ENCODE data around the gene ARL14.
A peak's percentile ranks its signal among the peaks of the same experiment; 100 is the strongest.

Gene ARL14

DNA sequence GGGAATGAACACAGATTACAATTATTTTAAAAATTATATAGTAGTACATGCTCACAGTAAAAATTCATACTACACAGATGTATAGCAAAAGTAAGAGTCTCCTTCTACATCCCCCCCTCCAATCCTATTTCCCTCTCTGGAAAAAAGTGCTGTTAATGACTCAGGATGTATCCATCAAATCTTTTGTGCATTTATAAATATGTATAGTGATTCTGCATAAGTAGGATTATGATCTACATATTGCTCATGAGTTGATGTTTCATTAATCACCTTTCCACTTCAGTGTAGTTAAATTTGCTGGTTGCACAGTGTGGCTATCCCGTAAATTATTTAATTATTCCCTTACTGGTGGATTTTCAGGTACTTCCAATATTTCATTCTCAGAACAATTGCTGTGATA is 25.3 kb downstream of the ARL14 start:
- Histone ChIP-seq H3K79me2 (ENCODE audit: insufficient read depth, low read length) (no peaks in the 10 kb centered on the region), H4K20me1 (ENCODE audit: insufficient read depth, low read length) (no peaks in the 10 kb centered on the region), H3K9ac (ENCODE audit: low read depth, low read length) (no peak overlapping the region), H3K4me3 (ENCODE audit: low read depth in 1 of 2, low read length in 2 of 2) (no peak overlapping the region), H3K9me3 (ENCODE audit: insufficient read depth, low read length, severe bottlenecking) (no peaks in the 10 kb centered on the region), H3K27ac (ENCODE audit: low read length) (no peak overlapping the region), H3K27me3 (ENCODE audit: insufficient read depth, low read length, poor library complexity) (no peaks in the 10 kb centered on the region), H3K36me3 (ENCODE audit: insufficient read depth, low read length) (no peaks in the 10 kb centered on the region), H2AFZ (ENCODE audit: low read depth, low read length) (no peak overlapping the region), H3K4me1 (ENCODE audit: insufficient read depth, low read length) (no peaks in the 10 kb centered on the region), H3K4me2 (ENCODE audit: insufficient read depth, low read length) (no peak overlapping the region)
- TF ChIP-seq, protein P1, sequence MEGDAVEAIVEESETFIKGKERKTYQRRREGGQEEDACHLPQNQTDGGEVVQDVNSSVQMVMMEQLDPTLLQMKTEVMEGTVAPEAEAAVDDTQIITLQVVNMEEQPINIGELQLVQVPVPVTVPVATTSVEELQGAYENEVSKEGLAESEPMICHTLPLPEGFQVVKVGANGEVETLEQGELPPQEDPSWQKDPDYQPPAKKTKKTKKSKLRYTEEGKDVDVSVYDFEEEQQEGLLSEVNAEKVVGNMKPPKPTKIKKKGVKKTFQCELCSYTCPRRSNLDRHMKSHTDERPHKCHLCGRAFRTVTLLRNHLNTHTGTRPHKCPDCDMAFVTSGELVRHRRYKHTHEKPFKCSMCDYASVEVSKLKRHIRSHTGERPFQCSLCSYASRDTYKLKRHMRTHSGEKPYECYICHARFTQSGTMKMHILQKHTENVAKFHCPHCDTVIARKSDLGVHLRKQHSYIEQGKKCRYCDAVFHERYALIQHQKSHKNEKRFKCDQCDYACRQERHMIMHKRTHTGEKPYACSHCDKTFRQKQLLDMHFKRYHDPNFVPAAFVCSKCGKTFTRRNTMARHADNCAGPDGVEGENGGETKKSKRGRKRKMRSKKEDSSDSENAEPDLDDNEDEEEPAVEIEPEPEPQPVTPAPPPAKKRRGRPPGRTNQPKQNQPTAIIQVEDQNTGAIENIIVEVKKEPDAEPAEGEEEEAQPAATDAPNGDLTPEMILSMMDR (IDR thresholded peaks at IDR 0.05; ENCODE audit: borderline replicate concordance, extremely low read depth, low read length, poor library complexity, severe bottlenecking) = no peak
- no peak for TF ChIP-seq EZH2 (IDR thresholded peaks at IDR 0.05; ENCODE audit: borderline replicate concordance, low read depth, low read length, severe bottlenecking)
- DNase-seq (no peak), ATAC-seq (ENCODE audit: insufficient read depth, low read depth) (no peak)

DNA sequence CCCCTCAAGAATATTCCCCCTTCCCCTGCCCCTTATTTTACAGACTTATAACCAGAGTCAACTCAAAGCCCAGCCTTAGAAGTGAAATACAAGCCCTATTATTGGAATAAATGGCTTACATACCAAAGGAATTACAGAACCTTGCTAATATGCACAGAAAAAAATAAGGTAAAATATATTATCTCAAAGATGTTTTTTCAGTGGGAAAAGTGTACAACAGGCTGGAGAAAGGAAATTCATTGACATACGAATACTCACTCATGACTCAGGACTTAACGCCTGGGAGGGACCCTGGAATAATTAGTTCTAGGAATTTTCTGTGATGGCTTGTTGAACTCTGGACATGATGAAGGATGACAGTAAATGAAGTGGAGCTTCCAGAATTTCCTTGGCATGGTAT is 27.0 kb downstream of the ARL14 start:
- no peak overlapping the region for H3K4me3 ChIP-seq (ENCODE audit: low read depth in 1 of 2, low read length in 2 of 2)
- ATAC-seq (ENCODE audit: insufficient read depth, low read depth) (no peak), DNase-seq (no peak)
- H2AFZ ChIP-seq (ENCODE audit: low read depth, low read length) = no peak overlapping the region
- TF ChIP-seq, protein P1 (IDR thresholded peaks at IDR 0.05; ENCODE audit: borderline replicate concordance, extremely low read depth, low read length, poor library complexity, severe bottlenecking) = no peak
- TF ChIP-seq EZH2 (IDR thresholded peaks at IDR 0.05; ENCODE audit: borderline replicate concordance, low read depth, low read length, severe bottlenecking) = no peak
- no peaks in the 10 kb centered on the region for H4K20me1 ChIP-seq (ENCODE audit: insufficient read depth, low read length)
- no peaks in the 10 kb centered on the region for H3K27me3 ChIP-seq (ENCODE audit: insufficient read depth, low read length, poor library complexity)
- no peak overlapping the region for H3K9ac ChIP-seq (ENCODE audit: low read depth, low read length)
- no peaks in the 10 kb centered on the region for H3K36me3 ChIP-seq (ENCODE audit: insufficient read depth, low read length)
- H3K4me1 ChIP-seq (ENCODE audit: insufficient read depth, low read length) = no peaks in the 10 kb centered on the region
- H3K4me2 ChIP-seq (ENCODE audit: insufficient read depth, low read length) = no peak overlapping the region
- H3K9me3 ChIP-seq (ENCODE audit: insufficient read depth, low read length, severe bottlenecking) = no peaks in the 10 kb centered on the region
- H3K79me2 ChIP-seq (ENCODE audit: insufficient read depth, low read length) = no peaks in the 10 kb centered on the region
- H3K27ac ChIP-seq (ENCODE audit: low read length) = no peak overlapping the region

DNA sequence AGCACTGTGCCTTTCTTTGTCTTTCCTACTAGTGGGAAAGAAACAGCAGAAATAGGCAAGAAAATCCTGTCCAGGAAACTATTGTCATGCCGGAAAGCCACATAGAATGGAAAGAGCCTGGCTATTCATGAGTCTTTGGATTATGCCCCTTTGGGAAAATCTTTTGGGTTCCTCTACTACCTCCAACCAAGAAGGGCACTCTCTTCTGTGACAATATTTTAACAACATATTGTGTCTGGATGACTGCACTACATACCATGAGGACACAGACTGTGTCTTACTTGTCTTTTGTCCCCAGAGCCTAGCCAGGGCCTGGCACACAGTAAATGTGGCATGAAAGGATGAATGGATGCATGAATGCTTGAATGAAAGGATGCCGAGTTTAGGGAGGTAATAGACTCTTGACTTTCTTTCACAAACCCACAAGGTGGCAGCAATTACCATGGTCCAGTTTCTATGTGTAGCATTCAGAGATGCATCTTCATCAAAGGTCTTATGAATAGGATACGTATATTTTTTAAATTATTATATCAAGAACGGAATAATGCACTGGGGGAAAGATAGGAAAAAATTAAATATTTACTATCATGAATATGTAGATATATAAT is 30.3 kb downstream of the ARL14 start:
- no peaks in the 10 kb centered on the region for H3K79me2 ChIP-seq (ENCODE audit: insufficient read depth, low read length)
- TF ChIP-seq, protein P1 (IDR thresholded peaks at IDR 0.05; ENCODE audit: borderline replicate concordance, extremely low read depth, low read length, poor library complexity, severe bottlenecking) = peak; percentile 72
- TF ChIP-seq EZH2 (IDR thresholded peaks at IDR 0.05; ENCODE audit: borderline replicate concordance, low read depth, low read length, severe bottlenecking) = no peak
- H3K9ac ChIP-seq (ENCODE audit: low read depth, low read length) = no peak overlapping the region
- peak; percentile 52 for DNase-seq
- no peak overlapping the region for H3K4me3 ChIP-seq (ENCODE audit: low read depth in 1 of 2, low read length in 2 of 2)
- no peak overlapping the region for H3K27ac ChIP-seq (ENCODE audit: low read length)
- peak; percentile 94 for ATAC-seq (ENCODE audit: insufficient read depth, low read depth)
- H2AFZ ChIP-seq (ENCODE audit: low read depth, low read length) = no peak overlapping the region
- H3K9me3 ChIP-seq (ENCODE audit: insufficient read depth, low read length, severe bottlenecking) = no peaks in the 10 kb centered on the region
- no peaks in the 10 kb centered on the region for H3K27me3 ChIP-seq (ENCODE audit: insufficient read depth, low read length, poor library complexity)
- H3K4me2 ChIP-seq (ENCODE audit: insufficient read depth, low read length) = no peak overlapping the region
- H4K20me1 ChIP-seq (ENCODE audit: insufficient read depth, low read length) = no peaks in the 10 kb centered on the region
- H3K36me3 ChIP-seq (ENCODE audit: insufficient read depth, low read length) = no peaks in the 10 kb centered on the region
- no peaks in the 10 kb centered on the region for H3K4me1 ChIP-seq (ENCODE audit: insufficient read depth, low read length)
